Fibroblast of mammary gland (primary cell): Measurements from ENCODE around the gene NGFR.

ENCODE experiments used
- DNase-seq: peaks from one replicate; pipeline ENCODE4 v3.0.0-alpha.2; 2010; ENCODE audit warnings: low read depth
- H3K4me3 ChIP-seq: 2 replicates; pipeline ENCODE4 v1.5.1; 2011; ENCODE audit warnings: low read depth, mild to moderate bottlenecking, low read length, moderate library complexity; ENCODE audit not compliant: control insufficient read depth
- CTCF ChIP-seq: conservative IDR thresholded peaks from 2 replicates; pipeline ENCODE4 v1.5.1; 2011; ENCODE audit warnings: low read depth, low read length, inconsistent platforms; ENCODE audit not compliant: control insufficient read depth, insufficient read depth

NGFR gene

GRCh38 chr17:49469831-49470810 lies 25.0 kb upstream of the NGFR start:
- no peak for TF ChIP-seq CTCF
- no peak overlapping the region for H3K4me3 ChIP-seq

GRCh38 chr17:49471089-49471683 lies 23.9 kb upstream of the NGFR start:
- no peak overlapping the region for H3K4me3 ChIP-seq
- no peak for DNase-seq
- no peak for TF ChIP-seq CTCF

More at GRCh38 chr17:49469831-49470810, 25.0 kb upstream of the NGFR start:
- DNase-seq: peak; percentile 7

- H3K4me3 ChIP-seq: no peak overlapping the region
- no peak for DNase-seq
- TF ChIP-seq CTCF: no peak
Observed at GRCh38 chr17:49471769-49472168, 23.3 kb upstream of the NGFR start.

- no peak overlapping the region for H3K4me3 ChIP-seq
- no peak for DNase-seq
- TF ChIP-seq CTCF: no peak
Observed at GRCh38 chr17:49472527-49472926, 22.6 kb upstream of the NGFR start.

- DNase-seq: no peak
- no peak for TF ChIP-seq CTCF
- H3K4me3 ChIP-seq: no peak overlapping the region
Observed at GRCh38 chr17:49473900-49474751, 21.0 kb upstream of the NGFR start.

GRCh38 chr17:49477709-49478108 lies 17.4 kb upstream of the NGFR start:
- TF ChIP-seq CTCF: no peak
- H3K4me3 ChIP-seq: no peak overlapping the region
- no peak for DNase-seq
